SKM-1 treated with dmso at 0.1 percent for 144 hours (cell line): ENCODE data around the gene CCDC184.
A peak's percentile ranks its signal among the peaks of the same experiment; 100 is the strongest.
"Not testable (repeated sequence)": the region's sequence is repeated elsewhere in the genome, so short reads cannot be mapped to it uniquely, and the experiment has no call there.

Experiments
- DNase-seq: peaks from one replicate; lab custom pipeline; 2025; ENCODE audit not compliant: unreplicated experiment; lab: John Stamatoyannopoulos, UW

CCDC184 gene

GRCh38 chr12:48183091-48183875 is at the start of gene CCDC184:
Gene CCDC184 (plus strand): TSS chr12:48183644. CDS start chr12:48184123, 479 bp downstream.
- no peak for DNase-seq

GRCh38 chr12:48135027-48135426 is 48.4 kb upstream of the CCDC184 start:
- DNase-seq: no peak

DNA sequence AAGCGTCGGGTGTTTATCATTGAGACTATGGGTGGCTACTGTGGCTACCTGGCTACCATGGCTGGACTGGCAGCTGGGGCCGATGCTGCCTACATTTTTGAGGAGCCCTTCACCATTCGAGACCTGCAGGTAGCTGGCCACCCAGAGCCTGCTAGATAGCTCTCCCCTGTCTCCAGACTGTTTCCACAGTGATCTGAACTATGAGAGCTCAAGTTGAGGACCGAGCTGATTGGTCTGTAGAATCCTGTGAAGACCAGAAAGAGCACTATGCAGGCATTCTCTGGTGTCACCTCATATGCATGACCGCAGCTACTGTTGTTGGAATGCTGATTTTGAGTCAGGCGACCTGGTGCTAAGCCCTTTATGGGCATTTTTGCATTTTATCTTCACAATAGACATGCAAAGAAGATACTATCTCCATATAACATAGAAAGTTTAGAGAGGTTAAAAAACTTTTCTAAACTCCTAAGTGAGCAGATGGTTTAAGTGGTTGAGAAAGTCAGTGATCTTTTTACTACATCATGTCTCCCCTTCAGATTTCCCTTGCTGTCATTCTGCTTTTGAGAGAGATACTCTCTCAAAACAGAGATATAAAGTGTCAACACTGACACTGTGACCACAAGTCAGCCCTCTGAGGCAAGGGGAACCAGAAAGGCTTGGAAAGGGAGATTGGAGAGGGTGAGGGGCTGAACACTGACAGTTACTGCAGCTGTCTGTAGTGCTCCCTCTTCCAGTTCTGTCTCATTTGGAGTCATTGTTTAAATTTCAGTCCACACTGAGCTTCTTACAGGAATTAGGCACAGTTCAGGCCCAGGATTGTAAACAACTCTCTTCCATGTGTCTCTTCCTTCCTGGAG is 40.4 kb upstream of the CCDC184 start:
- DNase-seq: no peak

DNA sequence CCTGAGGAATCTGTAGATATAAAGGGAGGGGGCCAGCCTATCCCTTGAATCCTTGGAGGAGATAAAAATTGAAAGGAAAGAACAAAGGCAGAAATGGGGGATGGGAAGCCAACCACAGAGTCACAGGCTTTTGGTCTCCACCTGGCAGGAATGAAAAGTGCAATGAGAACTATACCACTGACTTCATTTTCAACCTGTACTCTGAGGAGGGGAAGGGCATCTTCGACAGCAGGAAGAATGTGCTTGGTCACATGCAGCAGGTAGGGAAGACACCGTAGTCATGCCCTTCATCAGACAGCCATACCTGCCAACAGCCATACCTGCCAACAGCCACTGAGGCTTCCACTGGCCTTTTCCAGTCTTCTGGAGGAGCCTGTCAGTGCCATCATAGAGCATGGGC is 39.5 kb upstream of the CCDC184 start:
- DNase-seq: no peak

DNA sequence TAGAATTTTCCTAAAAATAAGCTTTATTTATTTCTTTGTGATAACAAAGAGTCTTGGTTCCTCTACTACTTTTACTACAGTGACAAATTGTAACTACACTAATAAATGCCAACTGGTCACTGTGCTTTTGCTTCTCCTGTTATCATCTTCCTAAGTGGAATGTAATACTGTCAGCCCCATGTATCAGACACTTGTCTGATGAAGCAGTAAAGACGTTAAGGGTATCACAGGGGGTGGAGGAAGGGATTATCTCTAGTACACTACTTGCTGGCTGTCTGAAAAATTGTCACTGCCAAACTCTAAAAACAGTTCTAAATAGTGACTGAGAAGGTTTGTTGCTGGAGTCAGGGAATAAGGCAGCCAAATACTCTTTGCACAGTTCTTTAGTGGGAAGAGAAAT is 37.5 kb upstream of the CCDC184 start:
- no peak for DNase-seq

GRCh38 chr12:48151103-48151771 is 32.2 kb upstream of the CCDC184 start:
- DNase-seq: no peak

DNA sequence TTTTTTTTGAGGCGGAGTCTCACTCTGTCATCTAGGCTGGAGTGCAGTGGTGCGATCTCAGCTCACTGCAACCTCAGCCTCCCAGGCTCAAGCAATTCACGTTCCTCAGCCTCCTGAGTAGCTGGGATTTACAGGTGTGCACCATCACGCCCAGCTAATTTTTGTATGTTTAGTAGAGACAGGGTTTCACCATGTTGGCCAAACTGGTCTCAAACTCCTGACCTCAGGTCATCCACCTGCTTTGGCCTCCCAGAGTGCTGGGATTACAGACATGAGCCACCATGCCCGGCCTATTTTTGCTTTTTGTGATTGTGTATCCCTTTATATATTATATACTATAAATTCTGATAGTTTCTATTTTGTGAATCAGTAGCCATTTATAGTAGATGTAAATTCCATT is 27.7 kb upstream of the CCDC184 start:
- DNase-seq: not testable (repeated sequence)

DNA sequence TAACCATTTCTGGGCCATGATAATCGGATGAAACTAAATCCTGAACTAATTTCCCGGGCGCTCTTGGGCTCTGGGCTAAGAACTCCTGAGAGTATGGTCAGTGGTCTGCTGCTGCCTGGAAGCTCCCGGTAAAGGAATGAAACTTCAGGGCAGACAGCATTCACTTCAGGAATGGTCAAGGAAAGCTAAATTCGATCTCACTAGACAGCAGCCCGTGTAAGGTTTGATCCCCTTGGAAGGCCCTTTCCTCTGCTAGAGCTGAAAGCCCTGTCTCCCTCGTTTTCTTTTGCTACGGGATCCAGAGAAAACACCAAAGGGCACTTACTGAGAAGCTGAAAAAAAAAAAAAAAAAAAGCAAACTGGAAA is 26.8 kb upstream of the CCDC184 start:
- DNase-seq: no peak

DNA sequence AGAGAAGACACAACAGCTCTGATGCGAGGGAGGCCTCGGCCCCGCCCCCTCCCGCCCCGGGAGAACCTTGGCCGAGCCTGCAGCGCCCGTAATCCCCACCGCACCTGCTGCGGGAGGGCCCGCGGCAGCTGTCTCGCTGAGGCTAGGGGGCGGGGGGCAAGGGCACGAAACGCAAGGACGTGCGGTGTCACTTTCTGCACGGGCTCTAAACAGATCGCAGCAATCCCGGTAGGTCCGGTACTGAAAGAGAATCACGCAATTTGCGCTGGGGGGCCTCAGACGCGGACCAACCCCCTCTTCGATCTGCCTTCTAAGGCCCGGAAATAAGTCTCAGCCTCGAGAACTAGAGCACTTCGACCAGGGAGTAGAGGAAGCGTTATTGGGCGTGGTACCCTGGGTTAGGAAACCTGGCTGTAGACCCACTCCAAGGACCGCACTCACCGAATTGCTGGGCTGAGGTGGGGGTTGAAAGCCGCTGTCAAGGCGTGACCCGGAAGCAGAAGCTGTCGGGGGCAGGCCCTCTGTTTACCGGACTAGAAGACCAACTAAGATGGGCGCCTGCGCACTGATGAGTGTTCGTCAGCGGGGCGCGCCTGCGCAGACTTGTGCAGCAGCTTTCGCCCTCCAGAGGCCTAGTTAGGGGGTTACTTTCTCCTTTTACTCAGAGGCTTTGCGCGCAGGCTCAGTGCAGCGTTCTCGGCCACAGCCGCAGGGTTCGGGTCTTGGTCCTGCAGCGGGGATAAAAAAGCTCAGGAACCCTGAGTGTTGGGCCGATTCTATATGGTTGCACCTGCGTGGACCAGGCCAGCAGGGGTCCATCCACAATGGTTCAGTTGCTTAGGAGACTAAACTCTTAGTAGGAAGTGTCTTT is 26.2 kb upstream of the CCDC184 start, which contains the start of gene ASB8:
Gene ASB8, minus strand, starts transcription at position 498 of the 871 bp plus-strand sequence. CDS start 4,019 bp downstream, outside the sequence.
- DNase-seq: peak; percentile 85

GRCh38 chr12:48157889-48158370 is 25.5 kb upstream of the CCDC184 start:
- DNase-seq: no peak

GRCh38 chr12:48160046-48160445 is 23.4 kb upstream of the CCDC184 start:
- DNase-seq: no peak

DNA sequence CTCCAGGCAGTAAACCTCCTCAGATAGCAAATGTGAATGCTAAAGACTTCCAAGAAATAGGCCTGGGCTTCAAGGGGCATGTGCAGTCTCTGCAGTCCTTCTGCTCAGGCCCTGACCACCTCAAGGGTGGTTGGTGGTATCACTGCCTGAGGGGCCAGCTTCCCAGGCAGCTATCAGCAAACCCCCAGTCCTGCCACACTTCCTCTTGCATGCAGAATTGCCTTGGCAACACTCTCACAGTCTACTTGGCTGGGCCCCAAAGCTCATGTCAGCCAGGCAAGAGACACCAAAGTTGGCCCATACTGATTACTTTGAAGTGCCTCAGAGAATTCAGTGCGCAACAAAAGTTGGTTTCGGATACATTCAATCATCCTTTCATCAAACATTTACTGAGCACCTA is 22.6 kb upstream of the CCDC184 start:
- peak; percentile 26 for DNase-seq

GRCh38 chr12:48163150-48163747 is 20.2 kb upstream of the CCDC184 start:
- DNase-seq: no peak

GRCh38 chr12:48164451-48164850 is 19.0 kb upstream of the CCDC184 start:
- DNase-seq: no peak

DNA sequence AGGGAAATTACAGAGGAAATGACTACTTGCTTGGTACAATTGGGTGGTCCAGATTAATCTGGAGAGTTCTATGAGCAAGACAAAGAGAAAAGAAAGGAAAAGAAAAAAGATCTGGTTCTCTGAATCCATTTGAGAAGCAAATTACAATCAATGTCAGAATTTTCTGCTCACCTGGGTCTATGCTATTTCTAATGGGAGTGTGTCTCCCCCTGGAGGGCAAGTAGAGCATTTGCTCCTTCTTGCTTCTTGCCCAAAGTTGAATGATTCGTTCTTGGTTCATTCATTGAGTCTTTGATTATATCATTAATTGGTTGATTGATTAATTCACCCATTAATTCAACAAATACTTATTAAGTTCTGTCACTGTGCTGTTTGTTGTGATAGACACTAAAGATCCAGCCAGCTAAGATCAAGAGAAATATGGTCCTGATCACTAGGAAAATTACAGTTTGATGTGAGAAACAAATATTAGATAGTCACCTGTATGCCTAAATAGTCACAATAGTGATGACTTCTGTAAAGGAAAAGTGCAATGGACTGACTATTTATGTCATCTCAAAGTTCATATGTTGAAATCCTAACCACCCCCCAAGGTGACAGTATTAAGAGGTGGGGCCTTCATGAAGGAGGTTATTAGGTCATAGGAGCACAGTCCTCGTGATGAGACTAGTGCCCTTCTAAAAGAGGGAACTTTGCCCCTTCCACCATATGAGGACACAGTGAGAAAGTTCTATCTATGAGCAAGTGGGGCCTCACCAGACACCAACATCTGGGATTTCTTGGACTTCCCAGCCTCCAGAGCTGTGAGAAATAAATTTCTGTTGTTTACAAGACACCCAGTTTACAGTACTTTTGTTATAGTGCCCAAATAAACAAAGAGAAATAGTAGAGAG is 18.1 kb upstream of the CCDC184 start:
- no peak for DNase-seq

DNA sequence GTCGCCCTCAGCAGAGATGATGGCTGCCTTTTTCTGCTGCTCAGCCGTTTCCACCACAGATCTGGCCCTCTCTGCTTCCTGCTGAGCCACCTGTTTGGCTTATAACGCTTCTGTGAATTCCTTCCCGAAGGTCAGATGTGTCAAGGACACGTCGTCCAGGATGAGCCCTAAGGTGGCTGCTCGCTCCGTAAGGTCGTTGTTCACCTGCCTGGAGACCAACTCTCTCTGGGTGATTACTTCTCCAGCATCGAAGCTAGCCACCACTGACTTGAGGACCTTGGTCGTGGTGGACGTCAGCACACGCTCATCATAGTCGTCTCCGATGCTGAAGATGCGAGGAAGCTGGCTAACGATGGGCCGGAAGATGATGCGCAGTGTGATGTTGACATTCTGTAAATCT is 14.4 kb upstream of the CCDC184 start:
- DNase-seq: no peak

DNA sequence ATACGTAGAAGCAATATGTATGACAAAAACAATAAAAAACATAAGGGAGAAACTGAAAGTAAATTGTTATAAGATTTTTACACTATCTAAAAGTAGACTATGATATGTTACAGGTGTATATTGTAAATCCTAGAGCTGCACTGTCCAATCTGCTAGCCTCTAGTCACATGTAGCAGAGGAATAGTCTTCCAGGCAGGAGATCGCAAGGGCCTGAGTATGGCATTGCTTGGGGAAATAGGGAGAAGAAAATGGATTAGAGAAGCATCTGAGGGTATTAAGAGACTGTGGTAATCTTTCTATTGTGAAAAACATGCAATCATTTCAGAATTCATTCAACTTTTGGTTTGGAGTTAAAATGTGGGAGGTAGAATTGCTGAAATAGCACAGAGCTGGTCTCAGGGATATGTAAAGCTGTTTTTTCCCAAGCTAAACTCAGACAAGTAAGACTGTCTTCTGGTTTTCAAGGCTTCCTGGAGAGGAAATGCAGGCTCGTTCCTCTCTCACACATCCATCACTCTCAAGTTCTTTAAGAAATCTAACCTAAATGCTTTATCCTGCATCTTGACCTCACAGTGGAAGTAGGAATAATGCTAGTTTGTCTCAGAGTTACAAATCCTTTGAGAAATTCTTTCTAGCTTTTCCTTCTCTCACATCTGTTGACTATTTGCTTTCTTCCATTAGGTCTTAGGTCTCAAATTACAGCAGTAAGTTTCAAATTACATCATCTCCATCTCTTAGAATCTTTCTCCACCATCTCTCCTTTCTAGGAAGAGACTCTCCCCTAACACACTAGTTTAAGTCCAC is 7.6 kb upstream of the CCDC184 start:
- DNase-seq: no peak

- no peak for DNase-seq
These were observed 7.1 kb upstream of the CCDC184 start for GRCh38 chr12:48176417-48176751.
